ENCODE data around the gene KRTAP13-1.

Gene KRTAP13-1, protein sequence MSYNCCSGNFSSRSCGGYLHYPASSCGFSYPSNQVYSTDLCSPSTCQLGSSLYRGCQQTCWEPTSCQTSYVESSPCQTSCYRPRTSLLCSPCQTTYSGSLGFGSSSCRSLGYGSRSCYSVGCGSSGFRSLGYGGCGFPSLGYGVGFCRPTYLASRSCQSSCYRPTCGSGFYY

DNA sequence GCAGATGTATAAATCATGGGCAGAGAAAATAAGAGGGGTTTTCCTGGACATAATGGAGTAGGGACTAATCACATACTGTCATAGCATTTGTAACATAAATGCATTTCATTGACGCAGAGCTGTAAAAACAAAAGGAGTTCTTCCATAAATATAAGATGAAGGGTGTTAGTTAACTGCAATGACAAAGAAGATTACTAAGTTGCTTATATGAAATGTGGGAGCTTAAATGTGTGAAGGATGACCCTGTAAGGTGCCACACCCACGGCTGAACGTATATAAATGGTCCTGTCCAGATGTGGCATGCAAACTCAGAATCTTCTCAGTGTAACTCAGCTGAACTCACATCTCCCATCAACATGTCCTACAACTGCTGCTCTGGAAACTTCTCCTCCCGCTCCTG is at the start of gene KRTAP13-1:
KRTAP13-1 (plus strand) TSS at position 301 of the 400 bp plus-strand sequence; CDS start at position 357, 56 bp downstream.
- DNase-seq, result no peak

DNA sequence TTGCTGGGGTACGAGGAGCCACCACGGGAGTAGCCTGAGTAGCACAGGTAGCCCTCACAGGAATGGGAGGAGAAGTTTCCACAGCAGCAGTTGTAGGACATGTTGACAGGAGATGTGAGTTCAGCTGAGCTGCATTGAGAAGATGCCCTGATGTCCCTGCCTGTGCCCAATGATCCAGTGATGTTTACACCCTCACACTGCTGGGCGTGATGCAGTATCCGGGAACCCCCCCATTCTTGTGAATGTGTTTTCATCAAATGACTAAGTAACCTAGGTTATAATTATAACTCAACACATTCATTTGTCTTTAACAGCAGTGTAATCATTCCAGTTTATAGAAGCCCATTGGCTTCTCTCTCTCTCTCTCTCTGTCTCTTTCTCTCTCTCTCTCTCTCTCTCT is 47.3 kb upstream of the KRTAP13-1 start, which contains the start of gene KRTAP23-1:
KRTAP23-1 (minus strand) TSS at position 101 of the 400 bp plus-strand sequence; CDS start at position 101, 0 bp downstream.
- DNase-seq, result no peak

DNA sequence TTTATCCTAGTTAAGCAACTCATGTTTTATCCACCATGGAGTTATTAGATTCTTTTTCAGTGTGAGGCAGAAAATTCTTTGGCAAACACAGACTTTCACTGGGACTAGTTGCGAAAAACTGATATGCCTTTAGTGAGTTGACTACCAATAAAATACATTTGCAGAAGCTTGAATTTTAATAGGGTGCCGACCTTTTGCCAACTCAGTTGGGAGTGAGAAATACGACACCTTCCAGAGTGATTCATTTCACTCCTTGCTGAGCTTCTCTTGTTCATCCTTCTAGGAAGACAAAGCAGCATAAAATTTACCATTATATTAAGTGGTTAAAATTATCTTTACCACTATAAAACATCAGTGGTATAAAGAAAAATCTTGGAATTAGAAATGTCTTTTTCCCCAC is 46.3 kb upstream of the KRTAP13-1 start:
- no peak for DNase-seq

DNA sequence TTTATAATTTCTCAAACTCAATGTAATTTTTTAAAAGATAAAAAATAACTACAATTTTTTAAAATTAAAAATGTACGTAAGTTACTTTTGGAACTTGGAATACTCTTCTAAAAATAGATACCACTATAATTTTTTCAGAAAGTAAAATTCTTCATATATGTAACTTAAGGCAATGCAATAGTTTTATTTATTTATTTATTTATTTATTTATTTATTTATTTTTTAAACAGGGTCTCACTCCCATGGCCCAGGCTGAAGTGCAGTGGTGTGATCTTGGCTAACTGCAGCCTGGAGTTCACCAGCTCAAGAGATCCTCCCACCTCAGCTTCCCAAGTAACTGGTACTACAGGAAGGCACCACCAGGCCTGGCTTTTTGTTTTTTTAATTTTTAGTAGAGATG is 44.3 kb upstream of the KRTAP13-1 start:
- no peak for DNase-seq

DNA sequence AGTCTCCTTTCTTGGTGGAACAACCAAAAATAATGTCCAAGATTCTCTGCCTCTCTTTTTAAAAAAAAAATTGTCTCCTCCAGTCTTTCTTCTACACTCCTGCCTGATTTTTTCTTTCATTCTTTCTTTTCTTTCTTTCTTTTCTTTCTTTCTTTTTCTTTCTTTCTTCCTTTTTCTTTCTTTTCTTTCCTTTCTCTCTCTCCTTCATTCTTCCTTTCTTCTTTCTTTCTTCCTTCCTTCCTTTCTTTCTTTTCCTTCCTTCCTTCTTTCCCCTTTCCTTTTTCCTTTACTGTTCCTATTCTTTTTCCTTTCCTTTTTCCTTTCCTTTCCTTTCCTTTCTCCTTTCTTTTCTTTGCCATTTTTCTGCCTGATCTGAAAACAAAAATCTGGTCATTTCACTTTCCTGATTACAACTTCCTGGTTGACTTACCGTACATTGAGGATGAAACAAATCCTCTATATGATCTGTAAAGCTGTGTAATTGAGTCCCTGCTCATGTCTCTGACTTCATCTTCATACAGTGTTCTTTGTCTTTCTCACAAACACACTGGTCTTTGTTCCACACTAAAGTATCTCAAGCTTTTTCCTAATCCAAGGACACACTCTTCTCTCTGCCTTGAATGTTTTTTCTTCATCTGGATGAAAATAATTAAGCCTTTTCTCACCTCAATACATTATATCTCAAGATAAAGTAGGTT is 41.4 kb upstream of the KRTAP13-1 start:
- DNase-seq, result no peak

DNA sequence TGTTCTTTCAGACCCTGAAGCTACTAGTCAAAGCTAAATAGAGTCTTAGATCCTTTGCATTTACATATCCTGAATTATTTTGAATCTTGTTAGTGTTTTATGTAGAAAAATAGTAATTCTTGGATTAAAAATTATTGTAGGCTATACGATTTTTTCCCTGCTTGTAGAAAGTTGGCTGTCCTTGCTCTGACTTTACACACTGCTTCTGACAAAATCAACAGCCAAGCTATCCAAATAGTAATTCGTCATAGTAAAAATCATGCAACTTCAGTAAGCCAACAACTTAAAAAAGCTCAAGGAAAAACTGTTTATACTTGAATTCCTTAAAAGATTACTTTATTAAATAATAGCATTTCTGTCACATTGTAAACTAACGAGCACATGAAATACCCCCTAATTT is 39.9 kb upstream of the KRTAP13-1 start:
- no peak for DNase-seq

DNA sequence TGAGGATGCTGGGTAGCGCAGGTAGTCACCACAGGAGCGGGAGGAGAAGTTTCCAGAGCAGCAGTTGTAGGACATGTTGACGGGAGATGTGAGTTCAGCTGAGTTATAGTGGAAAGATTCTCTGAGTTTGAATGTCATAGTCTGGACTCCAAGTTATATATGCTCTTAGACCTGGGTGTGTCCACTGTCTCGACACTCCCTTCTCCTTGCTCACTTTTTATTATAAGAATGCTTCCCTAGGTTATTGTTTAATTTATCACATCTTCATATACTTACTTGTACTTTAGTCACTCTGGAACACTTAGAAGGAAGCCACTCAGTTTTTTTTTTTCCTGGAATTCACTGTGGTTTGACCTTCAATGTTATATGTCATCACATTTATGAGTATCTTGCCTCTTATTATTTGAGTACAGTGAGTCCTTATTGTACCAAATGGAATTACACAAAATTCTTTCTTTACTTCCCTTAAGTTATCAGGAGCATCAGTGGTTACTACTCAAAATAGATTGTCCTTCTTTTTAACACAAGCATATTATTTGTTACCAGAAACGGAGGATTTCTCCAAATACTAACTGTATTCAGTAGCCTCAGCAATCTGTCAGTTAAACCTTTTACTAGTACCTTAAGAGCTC is 23.6 kb upstream of the KRTAP13-1 start, which contains the start of gene KRTAP13-2:
KRTAP13-2 (minus strand) TSS at position 133 of the 632 bp plus-strand sequence; CDS start at position 75, 58 bp downstream.
- no peak for DNase-seq

DNA sequence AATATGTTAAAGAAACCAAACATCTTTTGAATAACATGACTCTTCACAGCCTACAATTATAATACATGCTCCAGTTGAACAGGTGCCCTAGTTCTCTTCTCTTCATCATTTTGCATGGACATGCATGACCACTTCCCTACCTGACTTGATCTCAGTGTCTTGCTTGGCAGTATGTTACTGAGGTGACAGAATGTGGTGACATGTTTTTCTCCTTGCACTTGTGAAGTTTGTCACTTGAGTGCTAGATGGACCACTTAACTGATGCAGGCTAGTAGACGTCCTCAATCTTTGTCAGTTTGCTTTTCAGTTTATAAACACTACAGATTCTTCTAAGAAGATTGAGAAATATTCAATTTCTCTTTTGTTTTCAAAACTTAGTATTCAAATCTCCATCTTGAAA is 13.6 kb upstream of the KRTAP13-1 start:
- DNase-seq, result no peak

DNA sequence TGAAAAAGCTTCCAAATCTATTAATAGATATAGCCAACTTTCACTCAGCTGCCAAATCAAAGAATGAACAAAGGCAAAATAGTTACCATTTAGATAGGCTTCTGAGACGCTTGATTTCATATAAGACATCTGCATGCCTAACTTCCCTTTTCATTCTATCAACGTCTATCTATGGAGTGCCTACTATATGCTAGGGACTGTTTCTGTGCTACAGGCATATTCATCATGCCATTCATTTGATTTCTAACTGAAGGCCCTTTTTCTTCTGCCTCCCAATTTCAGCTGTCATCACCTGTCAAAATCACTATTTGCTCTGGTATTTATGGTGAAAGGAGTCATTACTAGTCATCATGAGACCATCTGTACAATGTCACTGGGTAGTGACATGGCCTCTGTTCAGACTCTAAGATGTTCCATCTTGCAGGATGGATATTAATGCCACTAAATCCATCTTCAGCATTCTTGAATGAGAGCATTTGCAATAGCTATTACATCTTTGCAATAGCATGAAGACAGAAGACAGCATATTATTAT is 4.3 kb upstream of the KRTAP13-1 start:
- DNase-seq, result no peak

DNA sequence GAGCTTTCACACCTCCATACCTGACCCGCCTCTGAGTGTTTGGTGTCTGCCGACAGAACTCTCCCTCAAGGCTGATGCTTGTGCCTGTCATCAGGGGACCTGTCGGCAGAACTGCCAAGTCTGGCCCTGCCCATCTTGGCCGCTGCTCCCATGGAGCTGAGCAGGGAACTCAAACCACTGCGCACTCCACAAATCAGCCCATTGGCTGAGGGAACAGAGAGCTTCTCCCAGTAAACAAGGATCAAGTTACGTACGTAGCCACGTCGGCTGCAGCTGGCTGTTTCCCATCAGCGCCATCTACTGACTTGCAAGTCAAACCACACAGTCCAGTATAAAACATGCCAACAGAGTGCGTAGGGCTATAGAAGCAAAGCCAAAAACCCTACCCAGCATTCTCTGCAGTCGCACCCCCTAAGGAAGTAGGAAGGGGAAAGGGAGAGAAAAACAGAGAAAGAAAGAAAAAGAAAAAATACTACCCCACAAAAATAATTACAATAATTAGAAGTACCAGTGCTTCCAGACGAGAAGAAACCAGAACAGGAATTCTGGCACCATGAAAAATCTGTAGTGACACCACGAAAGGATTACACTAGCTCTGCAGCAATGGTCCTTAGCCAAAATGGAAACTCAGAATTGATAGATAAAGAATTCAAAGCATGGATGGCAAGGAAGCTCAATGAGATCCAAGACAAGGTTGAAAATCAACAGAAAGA is 13.1 kb downstream of the KRTAP13-1 start:
- peak; percentile 85 for DNase-seq

DNA sequence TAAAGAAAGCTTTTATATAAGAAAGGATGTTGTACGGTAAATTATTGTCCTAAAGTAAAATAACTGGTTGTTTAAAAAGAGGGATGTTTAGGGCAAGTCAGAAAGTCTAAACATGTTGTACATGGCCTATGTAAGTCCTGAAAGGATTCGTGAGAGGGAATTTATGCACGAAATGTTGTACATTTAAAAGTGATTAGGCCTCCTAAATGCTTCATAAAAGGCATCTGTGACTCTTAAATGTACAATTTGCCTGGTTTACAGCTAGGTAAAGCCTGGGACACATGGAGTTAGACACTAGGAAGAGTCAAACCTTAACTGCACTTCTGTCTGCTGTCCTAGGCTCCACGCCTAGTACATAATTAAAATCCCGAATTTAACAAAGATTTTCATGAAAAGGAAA is 20.2 kb downstream of the KRTAP13-1 start:
- no peak for DNase-seq

DNA sequence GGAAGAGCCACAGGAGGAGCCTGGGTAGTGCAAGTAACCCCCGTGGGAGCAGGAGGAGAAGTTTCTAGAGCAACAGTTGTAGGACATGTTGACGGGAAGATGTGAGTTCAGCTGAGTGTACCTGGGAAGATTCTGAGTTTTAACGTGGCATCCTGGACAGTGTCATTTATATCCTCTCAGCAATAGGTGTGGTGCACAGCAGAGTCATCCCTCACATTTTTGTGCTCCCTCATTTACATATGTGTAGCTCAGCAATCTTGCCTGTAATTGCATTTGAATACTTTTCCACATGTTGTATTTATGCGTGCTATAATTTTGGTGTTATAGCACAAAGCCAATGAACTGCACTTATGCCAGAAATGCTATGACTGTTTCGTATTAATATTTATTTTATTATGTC is 30.0 kb downstream of the KRTAP13-1 start, which contains the start of gene KRTAP13-3:
KRTAP13-3 (minus strand) TSS at position 101 of the 400 bp plus-strand sequence; CDS start at position 87, 14 bp downstream.
- DNase-seq, result no peak

DNA sequence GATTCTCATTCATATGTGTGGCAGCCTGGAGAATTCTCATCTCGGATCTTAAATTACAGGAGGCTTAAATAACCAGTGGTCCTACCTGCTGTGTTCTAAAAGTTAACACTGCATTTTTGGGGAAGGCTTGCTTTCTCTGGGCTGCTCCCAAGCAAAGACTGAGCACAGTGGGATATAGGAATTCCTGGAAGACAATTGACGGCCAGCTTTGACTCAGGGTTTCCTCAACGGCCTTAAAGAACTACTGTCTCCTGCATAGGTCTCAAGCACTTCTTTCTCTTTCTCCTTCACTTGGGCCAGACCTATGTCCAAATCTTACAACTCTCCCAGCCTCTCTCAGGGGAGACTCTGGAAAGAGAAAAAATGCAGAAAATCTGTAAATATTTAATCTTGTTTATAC is 30.9 kb downstream of the KRTAP13-1 start:
- DNase-seq, result no peak

DNA sequence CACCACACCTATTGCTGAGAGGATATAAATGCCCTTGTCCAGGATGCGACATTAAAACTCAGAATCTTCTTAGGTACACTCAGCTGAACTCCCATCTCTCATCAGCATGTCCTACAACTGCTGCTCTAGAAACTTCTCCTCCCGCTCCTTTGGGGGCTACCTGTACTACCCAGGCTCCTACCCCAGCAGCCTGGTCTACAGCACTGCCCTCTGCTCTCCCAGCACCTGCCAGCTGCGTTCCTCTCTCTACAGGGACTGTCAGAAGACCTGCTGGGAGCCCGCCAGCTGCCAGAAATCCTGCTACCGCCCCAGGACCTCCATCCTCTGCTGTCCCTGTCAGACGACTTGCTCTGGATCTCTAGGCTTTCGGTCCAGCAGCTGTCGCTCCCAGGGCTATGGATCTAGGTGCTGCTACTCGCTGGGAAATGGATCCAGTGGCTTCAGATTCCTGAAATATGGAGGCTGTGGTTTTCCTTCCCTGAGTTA is 34.4 kb downstream of the KRTAP13-1 start, which contains the start of gene KRTAP13-4:
KRTAP13-4 (plus strand) TSS at position 51 of the 486 bp plus-strand sequence; CDS start at position 107, 56 bp downstream.
- DNase-seq, result no peak

DNA sequence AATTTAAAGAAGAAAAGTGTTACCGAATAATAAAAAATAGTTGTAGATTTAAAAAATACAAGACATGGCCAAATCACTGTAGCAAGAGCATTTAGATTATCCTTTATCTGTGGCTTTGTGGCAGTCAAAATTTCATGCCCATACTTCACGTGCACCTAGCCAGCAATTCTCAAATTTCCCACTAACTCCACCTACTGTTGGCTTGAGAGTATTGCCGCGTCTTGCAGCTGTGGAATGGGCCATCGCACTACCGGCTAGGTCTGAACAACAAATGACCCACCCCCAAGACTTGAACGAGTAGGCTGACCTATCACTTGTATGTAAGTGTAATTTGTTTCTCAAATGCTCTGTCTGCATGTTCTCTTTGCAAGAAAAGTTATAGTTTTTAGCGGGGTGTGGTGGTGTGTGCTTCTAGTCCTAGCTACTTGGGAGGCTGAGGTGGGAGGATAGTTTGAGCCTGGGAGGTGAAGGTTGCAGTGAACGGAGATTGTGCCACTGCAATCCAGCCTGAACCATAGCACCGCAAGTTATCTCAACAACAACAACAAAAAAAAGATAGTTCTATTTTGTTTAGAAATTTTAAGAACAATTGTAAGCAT is 38.3 kb downstream of the KRTAP13-1 start:
- DNase-seq, result no peak

DNA sequence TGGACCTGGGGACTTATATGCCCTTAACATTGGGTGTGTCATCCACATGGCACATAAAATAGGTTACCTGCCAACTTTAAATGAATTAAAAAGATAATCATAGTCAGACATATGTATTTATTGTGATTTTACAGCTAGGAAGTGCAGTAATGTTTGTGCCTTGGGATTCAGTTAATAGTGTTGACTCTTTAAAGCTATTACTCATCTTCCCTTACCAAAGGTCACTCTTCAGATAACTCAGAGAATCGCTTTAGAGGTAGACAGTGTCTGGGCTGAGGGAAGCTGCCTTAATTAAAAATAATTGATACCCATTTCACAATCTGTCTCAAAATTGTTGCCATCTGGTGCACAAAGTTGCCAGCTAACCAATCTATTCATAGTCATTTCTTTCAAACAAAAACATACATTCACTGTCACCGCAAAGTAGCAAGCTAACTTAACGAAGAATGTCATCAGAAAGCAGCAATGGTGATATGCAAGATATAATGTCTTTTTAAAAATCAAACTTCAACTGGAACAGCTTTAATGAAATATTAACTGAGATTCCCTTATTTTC is 41.3 kb downstream of the KRTAP13-1 start:
- DNase-seq, result no peak

DNA sequence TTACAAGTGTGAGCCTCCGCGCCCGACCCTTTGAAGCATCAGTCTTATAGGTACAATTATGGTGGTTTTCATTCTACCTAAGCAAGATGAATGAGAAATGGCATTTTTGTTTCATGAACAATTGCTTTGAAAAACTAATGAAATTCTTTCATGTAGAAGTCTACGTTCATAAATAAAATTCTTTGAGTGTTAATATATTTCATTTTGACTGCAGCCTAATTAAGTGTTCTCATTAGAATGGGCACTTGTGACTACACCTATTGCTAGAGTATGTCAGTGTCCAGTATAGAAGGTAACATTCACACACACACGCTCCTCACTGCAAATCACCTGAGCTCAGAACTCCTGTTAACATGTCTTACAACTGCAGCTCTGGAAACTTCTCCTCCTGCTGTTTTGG is 44.1 kb downstream of the KRTAP13-1 start, which contains the start of gene KRTAP15-1:
KRTAP15-1 (plus strand) TSS at position 301 of the 400 bp plus-strand sequence; CDS start at position 354, 53 bp downstream.
- no peak for DNase-seq

DNA sequence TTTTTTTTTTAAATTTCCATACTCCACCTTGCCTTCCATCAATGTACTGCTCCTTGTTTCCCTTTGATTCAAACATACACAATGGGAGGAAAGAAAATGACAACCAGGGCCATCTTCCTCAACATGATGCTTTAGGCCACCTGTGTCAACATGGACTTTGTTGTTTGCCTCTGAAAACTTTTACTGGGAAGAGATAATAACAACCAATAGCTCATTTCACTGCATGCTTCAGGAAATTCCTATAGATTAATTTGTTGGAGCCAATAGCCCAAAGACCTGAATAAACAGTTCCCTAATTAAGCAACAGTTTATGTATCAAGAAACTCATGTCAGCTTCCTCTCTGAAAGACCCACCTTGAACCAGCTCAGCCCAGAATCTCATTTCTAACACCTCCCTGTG is 47.4 kb downstream of the KRTAP13-1 start:
- no peak for DNase-seq

DNA sequence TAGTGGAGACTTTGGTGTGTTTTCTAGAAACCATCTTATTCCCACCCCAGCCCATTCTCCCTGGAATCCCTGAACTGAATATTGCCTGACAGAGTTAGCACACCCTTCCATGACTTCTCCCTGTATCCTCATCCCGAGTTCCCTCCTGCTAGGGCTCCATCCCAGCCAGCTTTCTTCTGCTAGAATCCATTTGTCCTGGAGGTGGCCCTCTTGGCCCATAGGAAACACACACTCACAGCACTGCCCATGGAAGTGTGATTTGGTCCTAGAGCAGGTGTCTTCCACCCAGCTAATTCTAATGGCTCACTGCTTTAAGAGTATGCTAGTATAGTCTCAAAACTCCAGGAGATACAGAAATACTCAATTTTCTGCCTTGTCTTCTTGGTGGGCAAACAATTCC is 48.4 kb downstream of the KRTAP13-1 start:
- no peak for DNase-seq
